Stimulated activated CD4-positive, alpha-beta T cell treated with anti-CD3 and anti-CD28 coated beads, Interleukin-4, amount 100 ng/mL, for 4 hours (primary cell): ENCODE measurements around the gene NEIL1.
"Not testable (repeated sequence)": the region's sequence is repeated elsewhere in the genome, so short reads cannot be mapped to it uniquely, and the experiment has no call there.

Experiments
- DNase-seq, 2 experiments: peaks; one replicate each; pipeline ENCODE4 v3.0.0-alpha.2; 2020

NEIL1 gene

GRCh38 chr15:75358771-75359536 lies 12.1 kb downstream of the NEIL1 start:
- DNase-seq: no peak

GRCh38 chr15:75359537-75360250 lies 12.9 kb downstream of the NEIL1 start:
- no peak for DNase-seq

GRCh38 chr15:75360391-75360790 lies 13.6 kb downstream of the NEIL1 start:
- DNase-seq: no peak

- no peak for DNase-seq
Measured at GRCh38 chr15:75360856-75361255, 14.0 kb downstream of the NEIL1 start.

- DNase-seq: no peak
Measured at GRCh38 chr15:75361361-75361988, 14.6 kb downstream of the NEIL1 start.

GRCh38 chr15:75361989-75362641 lies 15.3 kb downstream of the NEIL1 start:
- DNase-seq: no peak

- DNase-seq: no peak
Measured at GRCh38 chr15:75362642-75363249, 15.9 kb downstream of the NEIL1 start.

GRCh38 chr15:75363786-75364185 lies 16.9 kb downstream of the NEIL1 start:
- no peak for DNase-seq

GRCh38 chr15:75364881-75365280 lies 18.0 kb downstream of the NEIL1 start:
- DNase-seq: no peak

GRCh38 chr15:75366163-75366562 lies 19.3 kb downstream of the NEIL1 start:
- DNase-seq: no peak

GRCh38 chr15:75367006-75367405 lies 20.2 kb downstream of the NEIL1 start:
- DNase-seq: no peak

- no peak for DNase-seq
Measured at GRCh38 chr15:75367406-75367912, 20.6 kb downstream of the NEIL1 start.

GRCh38 chr15:75367913-75368688 lies 21.3 kb downstream of the NEIL1 start, which contains the start of gene MAN2C1:
MAN2C1 (minus strand) TSS chr15:75368607; CDS start chr15:75368583, 24 bp downstream.
- peak; percentile 91 to 94 for DNase-seq

- DNase-seq: no peak
Measured at GRCh38 chr15:75368689-75369239, 21.9 kb downstream of the NEIL1 start.

- no peak for DNase-seq
Measured at GRCh38 chr15:75369897-75370581, 23.2 kb downstream of the NEIL1 start.

- DNase-seq: no peak
Measured at GRCh38 chr15:75371486-75371885, 24.6 kb downstream of the NEIL1 start.

GRCh38 chr15:75371901-75372688 lies 25.3 kb downstream of the NEIL1 start:
- DNase-seq: no peak

GRCh38 chr15:75380773-75381172 lies 33.9 kb downstream of the NEIL1 start:
- DNase-seq: no peak

- DNase-seq: not testable (repeated sequence)
Measured at GRCh38 chr15:75383986-75384385, 37.1 kb downstream of the NEIL1 start.
